PC-9 (cell line): ENCODE data around the gene SFTPD. TPM values are rescaled to one million over a fixed set of nuclear protein-coding genes. Genes with fewer than 3 reads are reported as not detected.

Experiments
- BruUV-seq: library from RNA; stranded (reverse); fragments of 400-500 nt; replicated peaks from 2 replicates; lab custom pipeline; 2021; lab: Mats Ljungman, UMichigan
- CTCF ChIA-PET: fragments of 300-600 bp; sonication (Branson Sonifier 250); formaldehyde crosslinking; loops from one replicate; lab custom pipeline; 2022; ENCODE audit warnings: antibody characterized with exemption; lab: Charles Lee
- POLR2A ChIA-PET: fragments of 300-600 bp; sonication (Branson Sonifier 250); formaldehyde crosslinking; loops from one replicate; lab custom pipeline; 2022; ENCODE audit warnings: antibody characterized with exemption; ENCODE audit not compliant: unreplicated experiment; lab: Charles Lee
- DNase-seq, 2 experiments: peaks; one replicate each; pipeline versions ENCODE4 v3.0.0 to v3.0.0-alpha.2; 2015 to 2022; ENCODE audit warnings: mixed read lengths in 1 of 2
- H2AFZ ChIP-seq: fragments of 200-600 bp; sonication (generic); 2 replicates; pipeline ENCODE4 v1.8.1; 2017; ENCODE audit warnings: antibody characterized with exemption
- H3F3A ChIP-seq: fragments of 200-600 bp; sonication (generic); 2 replicates; pipeline ENCODE4 v1.8.1; 2017; ENCODE audit warnings: antibody characterized with exemption, mild to moderate bottlenecking, low read depth; ENCODE audit not compliant: insufficient read depth
- H3K27ac ChIP-seq: fragments of 200-600 bp; sonication (generic); 2 replicates; pipeline ENCODE4 v1.6.1; 2016; ENCODE audit warnings: mixed run types
- H3K27me3 ChIP-seq: fragments of 200-600 bp; sonication (generic); 2 replicates; pipeline ENCODE4 v1.6.1; 2016; ENCODE audit warnings: low read depth, mixed run types; ENCODE audit not compliant: insufficient read depth
- H3K36me3 ChIP-seq: fragments of 200-600 bp; sonication (generic); 2 replicates; pipeline ENCODE4 v1.6.1; 2016; ENCODE audit warnings: low read depth, mixed run types
- H3K4me1 ChIP-seq: fragments of 200-600 bp; sonication (generic); replicated peaks from 2 replicates; pipeline ENCODE4 v1.6.1; 2016; ENCODE audit warnings: mixed run types; ENCODE audit not compliant: insufficient read depth
- H3K4me2 ChIP-seq: fragments of 200-600 bp; sonication (generic); 2 replicates; pipeline ENCODE4 v1.6.1; 2017; ENCODE audit warnings: mixed run types
- H3K4me3 ChIP-seq: fragments of 200-600 bp; sonication (generic); 2 replicates; pipeline ENCODE4 v1.6.1; 2016; ENCODE audit warnings: mixed run types
- H3K79me2 ChIP-seq: fragments of 200-600 bp; sonication (generic); 2 replicates; pipeline ENCODE4 v1.6.1; 2017; ENCODE audit warnings: low read depth, mixed run types
- H3K9me2 ChIP-seq: fragments of 200-600 bp; sonication (generic); 2 replicates; pipeline ENCODE4 v1.8.1; 2017; ENCODE audit warnings: mild to moderate bottlenecking; ENCODE audit not compliant: insufficient read depth
- H3K9me3 ChIP-seq: fragments of 200-600 bp; sonication (generic); 2 replicates; pipeline ENCODE4 v1.8.1; 2016; ENCODE audit warnings: low read depth; ENCODE audit not compliant: insufficient read depth
- H4K20me1 ChIP-seq: fragments of 200-600 bp; sonication (generic); 2 replicates; pipeline ENCODE4 v1.8.1; 2017; ENCODE audit not compliant: insufficient read depth
- CTCF ChIP-seq: fragments of 200-600 bp; sonication (generic); conservative IDR thresholded peaks from 2 replicates; pipeline ENCODE4 v1.6.1; 2017; ENCODE audit warnings: mixed run types, antibody characterized with exemption, mild to moderate bottlenecking, moderate library complexity
- EZH2 ChIP-seq: fragments of 200-600 bp; sonication (generic); IDR thresholded peaks from 2 replicates; pipeline ENCODE4 v1.8.0; 2017; ENCODE audit warnings: antibody characterized with exemption, low read depth
- intact Hi-C: fragments of 100-400 bp; cut with micrococcal nuclease; formaldehyde crosslinking; loops from one replicate; pipeline ENCODE4 v1.10.0; 2022; ENCODE audit not compliant: unreplicated experiment
- total RNA-seq: library from RNA; stranded (reverse); gene quantifications from 2 replicates; pipeline ENCODE4 v1.2.3, GENCODE V29; 2021

Gene SFTPD
- total RNA-seq, 1 experiment from 2014 or later, result not detected

- no peaks in the 10 kb centered on the region for H4K20me1 ChIP-seq
- BruUV-seq, result no TSS peak
- H3F3A ChIP-seq, result no peaks in the 10 kb centered on the region
- TF ChIP-seq CTCF, result no peak
- no peak for TF ChIP-seq EZH2
- no peak overlapping the region for H3K4me2 ChIP-seq
- H3K9me3 ChIP-seq, result no peaks in the 10 kb centered on the region
- ChIA-PET CTCF (interaction anchor here (0.6 kb wide), 2 partner anchors 22 to 645 kb away, joined by 3 to 5 read pairs; no protein-coding TSS in a partner anchor), POLR2A (no interaction called here)
- H3K27me3 ChIP-seq, result peaks cover 60% of the 10 kb centered on the region; the same call in 1 of the 2 replicates
- no peak for DNase-seq
- intact Hi-C loops, result no loop called here
- no peak overlapping the region for H2AFZ ChIP-seq
- no peaks in the 10 kb centered on the region for H3K79me2 ChIP-seq
- no peaks in the 10 kb centered on the region for H3K9me2 ChIP-seq
- no peaks in the 10 kb centered on the region for H3K4me1 ChIP-seq
- no peak overlapping the region for H3K4me3 ChIP-seq
- no peaks in the 10 kb centered on the region for H3K36me3 ChIP-seq
- no peak overlapping the region for H3K27ac ChIP-seq
Measured at GRCh38 chr10:79941585-79942210, 7.2 kb downstream of the SFTPD start.

- TF ChIP-seq EZH2 (no peak), CTCF (no peak)
- DNase-seq, result no peak
- peaks cover 60% of the 10 kb centered on the region; the same call in 1 of the 2 replicates for H3K27me3 ChIP-seq
- ChIA-PET CTCF (interaction anchor here (0.6 kb wide), 1 partner anchor 645 kb away, joined by 5 read pairs; no protein-coding TSS in a partner anchor), POLR2A (no interaction called here)
- no peak overlapping the region for H2AFZ ChIP-seq
- H4K20me1 ChIP-seq, result no peaks in the 10 kb centered on the region
- H3K9me3 ChIP-seq, result no peaks in the 10 kb centered on the region
- H3K4me2 ChIP-seq, result no peak overlapping the region
- no peaks in the 10 kb centered on the region for H3K79me2 ChIP-seq
- intact Hi-C loops, result no loop called here
- H3K4me3 ChIP-seq, result no peak overlapping the region
- no TSS peak for BruUV-seq
- H3K4me1 ChIP-seq, result no peaks in the 10 kb centered on the region
- H3K9me2 ChIP-seq, result no peaks in the 10 kb centered on the region
- no peak overlapping the region for H3K27ac ChIP-seq
- H3K36me3 ChIP-seq, result no peaks in the 10 kb centered on the region
- H3F3A ChIP-seq, result no peaks in the 10 kb centered on the region
Measured at GRCh38 chr10:79941146-79941545, 7.8 kb downstream of the SFTPD start.

- H4K20me1 ChIP-seq, result no peaks in the 10 kb centered on the region
- no peak overlapping the region for H3K27ac ChIP-seq
- ChIA-PET POLR2A (no interaction called here), CTCF (no interaction called here)
- no peaks in the 10 kb centered on the region for H3K79me2 ChIP-seq
- no peaks in the 10 kb centered on the region for H3K36me3 ChIP-seq
- no peak overlapping the region for H3K4me2 ChIP-seq
- BruUV-seq, result no TSS peak
- H3K9me2 ChIP-seq, result no peaks in the 10 kb centered on the region
- no peaks in the 10 kb centered on the region for H3K4me1 ChIP-seq
- no peak overlapping the region for H2AFZ ChIP-seq
- no peak overlapping the region for H3K4me3 ChIP-seq
- no peaks in the 10 kb centered on the region for H3K9me3 ChIP-seq
- H3F3A ChIP-seq, result no peaks in the 10 kb centered on the region
- intact Hi-C loops, result no loop called here
- no peak for DNase-seq
- no peak for TF ChIP-seq CTCF
- TF ChIP-seq EZH2, result no peak
- peaks cover 56% of the 10 kb centered on the region; the same call in 1 of the 2 replicates for H3K27me3 ChIP-seq
Measured at GRCh38 chr10:79940431-79940830, 8.5 kb downstream of the SFTPD start.
